Measurements from ENCODE around the gene ARHGEF19. TPM values are rescaled to one million over a fixed set of nuclear protein-coding genes. Genes with fewer than 3 reads are reported as not detected.
A peak's percentile ranks its signal among the peaks of the same experiment; 100 is the strongest.

Gene ARHGEF19
- total RNA-seq, 1 experiment from 2014 or later: 21.6 TPM

- Histone ChIP-seq H3K4me1 (ENCODE audit: control insufficient read depth, insufficient read depth, low read length) (peaks cover 72% of the 10 kb centered on the region), H3K27ac (ENCODE audit: low read length) (peak overlapping the region; percentile 90), H3K36me3 (ENCODE audit: control insufficient read depth, insufficient read depth, low read length) (no peaks in the 10 kb centered on the region), H3K9me3 (ENCODE audit: control insufficient read depth, insufficient read depth, low read depth, low read length) (no peaks in the 10 kb centered on the region), H3K4me3 (ENCODE audit: low read depth in 2 of 2, low read length in 2 of 2) (peak overlapping the region; percentile 49 to 53), H3K27me3 (ENCODE audit: control insufficient read depth, insufficient read depth, low read length) (no peaks in the 10 kb centered on the region)
- TF ChIP-seq SIN3A (IDR thresholded peaks at IDR 0.05; ENCODE audit: borderline replicate concordance, insufficient read depth, low read depth, low read length): no peak
- TF ChIP-seq, protein P1, sequence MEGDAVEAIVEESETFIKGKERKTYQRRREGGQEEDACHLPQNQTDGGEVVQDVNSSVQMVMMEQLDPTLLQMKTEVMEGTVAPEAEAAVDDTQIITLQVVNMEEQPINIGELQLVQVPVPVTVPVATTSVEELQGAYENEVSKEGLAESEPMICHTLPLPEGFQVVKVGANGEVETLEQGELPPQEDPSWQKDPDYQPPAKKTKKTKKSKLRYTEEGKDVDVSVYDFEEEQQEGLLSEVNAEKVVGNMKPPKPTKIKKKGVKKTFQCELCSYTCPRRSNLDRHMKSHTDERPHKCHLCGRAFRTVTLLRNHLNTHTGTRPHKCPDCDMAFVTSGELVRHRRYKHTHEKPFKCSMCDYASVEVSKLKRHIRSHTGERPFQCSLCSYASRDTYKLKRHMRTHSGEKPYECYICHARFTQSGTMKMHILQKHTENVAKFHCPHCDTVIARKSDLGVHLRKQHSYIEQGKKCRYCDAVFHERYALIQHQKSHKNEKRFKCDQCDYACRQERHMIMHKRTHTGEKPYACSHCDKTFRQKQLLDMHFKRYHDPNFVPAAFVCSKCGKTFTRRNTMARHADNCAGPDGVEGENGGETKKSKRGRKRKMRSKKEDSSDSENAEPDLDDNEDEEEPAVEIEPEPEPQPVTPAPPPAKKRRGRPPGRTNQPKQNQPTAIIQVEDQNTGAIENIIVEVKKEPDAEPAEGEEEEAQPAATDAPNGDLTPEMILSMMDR (IDR thresholded peaks at IDR 0.05): no peak
- TF ChIP-seq, protein P2, sequence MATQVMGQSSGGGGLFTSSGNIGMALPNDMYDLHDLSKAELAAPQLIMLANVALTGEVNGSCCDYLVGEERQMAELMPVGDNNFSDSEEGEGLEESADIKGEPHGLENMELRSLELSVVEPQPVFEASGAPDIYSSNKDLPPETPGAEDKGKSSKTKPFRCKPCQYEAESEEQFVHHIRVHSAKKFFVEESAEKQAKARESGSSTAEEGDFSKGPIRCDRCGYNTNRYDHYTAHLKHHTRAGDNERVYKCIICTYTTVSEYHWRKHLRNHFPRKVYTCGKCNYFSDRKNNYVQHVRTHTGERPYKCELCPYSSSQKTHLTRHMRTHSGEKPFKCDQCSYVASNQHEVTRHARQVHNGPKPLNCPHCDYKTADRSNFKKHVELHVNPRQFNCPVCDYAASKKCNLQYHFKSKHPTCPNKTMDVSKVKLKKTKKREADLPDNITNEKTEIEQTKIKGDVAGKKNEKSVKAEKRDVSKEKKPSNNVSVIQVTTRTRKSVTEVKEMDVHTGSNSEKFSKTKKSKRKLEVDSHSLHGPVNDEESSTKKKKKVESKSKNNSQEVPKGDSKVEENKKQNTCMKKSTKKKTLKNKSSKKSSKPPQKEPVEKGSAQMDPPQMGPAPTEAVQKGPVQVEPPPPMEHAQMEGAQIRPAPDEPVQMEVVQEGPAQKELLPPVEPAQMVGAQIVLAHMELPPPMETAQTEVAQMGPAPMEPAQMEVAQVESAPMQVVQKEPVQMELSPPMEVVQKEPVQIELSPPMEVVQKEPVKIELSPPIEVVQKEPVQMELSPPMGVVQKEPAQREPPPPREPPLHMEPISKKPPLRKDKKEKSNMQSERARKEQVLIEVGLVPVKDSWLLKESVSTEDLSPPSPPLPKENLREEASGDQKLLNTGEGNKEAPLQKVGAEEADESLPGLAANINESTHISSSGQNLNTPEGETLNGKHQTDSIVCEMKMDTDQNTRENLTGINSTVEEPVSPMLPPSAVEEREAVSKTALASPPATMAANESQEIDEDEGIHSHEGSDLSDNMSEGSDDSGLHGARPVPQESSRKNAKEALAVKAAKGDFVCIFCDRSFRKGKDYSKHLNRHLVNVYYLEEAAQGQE (IDR thresholded peaks at IDR 0.05; ENCODE audit: insufficient read depth in 1 of 2, low read depth in 2 of 2, low read length in 1 of 2): no peak
- peak; percentile 60 for TF ChIP-seq POLR2AphosphoS5 (IDR thresholded peaks at IDR 0.05; ENCODE audit: low read depth, low read length)
- peak; percentile 69 for TF ChIP-seq TCF7L2 (IDR thresholded peaks at IDR 0.05; ENCODE audit: low read depth, low read length)
- ATAC-seq (peak; percentile 76), DNase-seq (ENCODE audit: low read depth, low spot score) (no peak)
- CTCF ChIA-PET: no interaction called here
- in situ Hi-C loops (cut with HindIII; ENCODE audit: low pct_unique_long_range_greater_than_20kb, low sequenced_read_pairs): no loop called here
- intact Hi-C loops (cut with micrococcal nuclease; ENCODE audit: unreplicated experiment): no loop called here
- no TSS peak for BruUV-seq (replicated peaks)
- POLR2A ChIA-PET: interaction anchor here (0.6 kb wide), 1 partner anchor 190 kb away, joined by 4 read pairs; no protein-coding TSS in a partner anchor
Measured at GRCh38 chr1:16167331-16168143, 44.9 kb downstream of the ARHGEF19 start.

GRCh38 chr1:16166117-16166516 lies 46.3 kb downstream of the ARHGEF19 start:
- Histone ChIP-seq H3K4me3 (ENCODE audit: low read depth in 2 of 2, low read length in 2 of 2) (no peak overlapping the region), H3K9me3 (ENCODE audit: control insufficient read depth, insufficient read depth, low read depth, low read length) (no peaks in the 10 kb centered on the region), H3K4me1 (ENCODE audit: control insufficient read depth, insufficient read depth, low read length) (peaks cover 67% of the 10 kb centered on the region), H3K27ac (ENCODE audit: low read length) (peak overlapping the region; percentile 87; the same call in 1 of the 2 replicates), H3K36me3 (ENCODE audit: control insufficient read depth, insufficient read depth, low read length) (no peaks in the 10 kb centered on the region), H3K27me3 (ENCODE audit: control insufficient read depth, insufficient read depth, low read length) (no peaks in the 10 kb centered on the region)
- no TSS peak for BruUV-seq (replicated peaks)
- ChIA-PET CTCF (no interaction called here), POLR2A (interaction anchor here (0.7 kb wide), 1 partner anchor 22 kb away, joined by 5 read pairs; no protein-coding TSS in a partner anchor)
- in situ Hi-C loops (cut with HindIII; ENCODE audit: low pct_unique_long_range_greater_than_20kb, low sequenced_read_pairs): no loop called here
- TF ChIP-seq, protein P1 (IDR thresholded peaks at IDR 0.05): no peak
- TF ChIP-seq SIN3A (IDR thresholded peaks at IDR 0.05; ENCODE audit: borderline replicate concordance, insufficient read depth, low read depth, low read length) (no peak), TCF7L2 (IDR thresholded peaks at IDR 0.05; ENCODE audit: low read depth, low read length) (no peak), POLR2AphosphoS5 (IDR thresholded peaks at IDR 0.05; ENCODE audit: low read depth, low read length) (no peak)
- TF ChIP-seq, protein P2 (IDR thresholded peaks at IDR 0.05; ENCODE audit: insufficient read depth in 1 of 2, low read depth in 2 of 2, low read length in 1 of 2): no peak
- ATAC-seq: no peak
- intact Hi-C loops (cut with micrococcal nuclease; ENCODE audit: unreplicated experiment): no loop called here
- DNase-seq (ENCODE audit: low read depth, low spot score): no peak

Data from Panc1 (cell line).